ENCODE measurements around the gene UBE2K.
"Not testable (repeated sequence)": the region's sequence is repeated elsewhere in the genome, so short reads cannot be mapped to it uniquely, and the experiment has no call there.

Gene UBE2K

DNA sequence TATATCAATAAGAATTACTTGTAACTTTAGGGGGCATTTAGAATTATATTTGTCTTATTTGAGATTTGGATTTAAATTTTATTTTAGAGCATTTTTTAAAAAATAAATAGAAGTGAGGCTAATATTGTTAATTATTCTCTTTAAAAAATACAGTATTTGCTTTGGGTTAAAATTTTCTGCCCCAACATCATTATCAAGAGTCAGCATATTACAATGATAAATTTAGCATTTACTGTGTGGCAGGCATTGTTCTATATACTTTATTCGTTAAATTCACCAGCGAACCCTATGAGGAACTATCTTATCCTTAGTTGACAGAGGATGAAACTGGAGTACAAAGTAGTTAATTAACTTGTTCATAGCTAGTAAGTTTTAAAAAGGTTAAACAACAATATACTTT lies 34.0 kb downstream of the UBE2K start:
- no peak for DNase-seq

DNA sequence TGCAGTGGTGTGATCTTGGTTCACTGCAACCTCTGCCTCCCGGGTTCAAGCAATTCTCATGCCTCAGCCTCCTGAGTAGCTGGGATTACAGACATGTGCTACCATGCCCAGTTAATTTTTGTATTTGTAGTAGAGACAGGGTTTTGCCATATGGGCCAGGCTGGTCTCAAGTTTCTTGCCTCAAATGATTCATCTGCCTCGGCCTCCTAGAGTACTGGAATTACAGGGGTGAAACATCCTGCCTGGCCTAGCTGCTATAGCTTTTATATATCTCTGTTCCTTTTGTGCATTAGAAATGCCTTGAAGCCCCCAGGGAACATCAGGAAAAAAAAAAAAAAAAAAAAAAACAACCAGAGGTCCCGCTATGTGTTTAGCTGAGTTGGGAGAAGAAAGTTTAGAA lies 34.8 kb downstream of the UBE2K start:
- no peak for DNase-seq

DNA sequence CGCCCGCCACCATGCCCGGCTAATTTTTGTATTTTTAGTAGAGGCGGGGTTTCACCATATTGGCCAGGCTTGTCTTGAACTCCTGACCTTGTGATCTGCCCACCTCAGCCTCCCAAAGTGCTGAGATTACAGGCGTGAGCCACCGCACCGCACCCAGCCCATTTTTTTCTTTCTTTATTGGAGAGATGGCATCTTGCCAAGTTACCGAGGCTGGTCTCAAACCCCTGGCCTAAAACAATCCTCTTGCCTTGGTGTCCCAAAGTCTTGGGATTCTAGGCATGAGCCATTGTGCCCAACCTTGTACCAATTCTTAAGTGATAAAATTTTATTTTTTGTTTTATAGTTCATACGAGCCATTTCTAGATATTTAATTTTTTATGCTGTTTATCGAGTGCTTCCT lies 41.7 kb downstream of the UBE2K start:
- not testable (repeated sequence) for DNase-seq

DNA sequence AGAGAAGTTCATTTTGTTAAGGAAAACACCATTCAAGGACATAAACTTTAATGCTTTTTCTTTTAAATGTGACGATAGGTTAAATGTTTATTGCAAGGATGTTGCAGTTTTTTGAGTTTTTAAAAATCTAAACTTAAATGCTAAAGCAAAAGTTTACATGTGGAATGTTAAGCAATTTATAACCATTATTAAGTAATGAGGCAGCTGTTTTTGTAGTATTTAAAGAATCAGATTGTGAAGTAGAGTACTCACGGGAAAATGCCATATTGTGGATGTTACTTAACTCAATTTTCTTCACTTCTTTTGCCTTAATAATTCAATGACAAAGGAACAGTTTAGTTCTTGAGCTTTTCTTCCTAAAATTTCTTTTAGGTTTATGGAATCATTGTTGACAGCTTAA lies 43.5 kb downstream of the UBE2K start:
- DNase-seq: no peak

DNA sequence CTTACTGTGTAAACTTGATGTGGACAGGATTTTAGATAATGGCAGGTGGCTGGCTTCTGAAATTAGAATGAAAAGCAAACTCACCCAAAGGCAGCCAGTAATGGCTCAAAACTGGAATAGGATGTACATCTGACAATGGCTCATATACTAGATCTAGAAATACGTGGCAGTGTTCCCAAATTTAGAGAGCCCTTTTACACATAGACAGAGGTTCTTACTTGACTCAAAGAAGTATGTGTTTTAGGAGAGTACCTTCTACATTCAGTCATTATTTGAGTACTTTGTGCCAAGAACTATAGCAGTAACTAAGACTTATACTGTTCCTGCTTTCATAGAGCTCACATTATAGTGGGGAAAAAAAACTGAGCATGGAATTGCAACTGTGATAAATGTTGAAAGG lies 48.0 kb downstream of the UBE2K start:
- no peak for DNase-seq

DNA sequence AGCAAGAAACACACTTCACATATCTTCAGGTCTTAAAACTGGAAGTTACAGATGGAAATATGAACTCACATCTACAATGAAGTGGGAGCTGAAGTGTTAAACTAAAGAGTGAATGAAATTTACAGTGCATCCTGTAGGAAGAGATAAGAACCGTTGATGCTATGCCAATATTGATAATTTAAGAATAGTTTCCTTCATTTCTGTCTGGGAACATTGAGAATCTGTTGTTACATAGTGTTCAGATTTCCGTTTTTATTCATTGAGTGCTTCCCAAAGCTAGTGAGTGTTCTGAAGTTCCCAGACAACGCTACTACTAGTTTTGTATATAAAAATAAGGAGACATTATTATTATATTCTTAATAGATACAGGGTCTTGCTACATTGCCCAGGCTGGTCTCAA lies 52.3 kb downstream of the UBE2K start:
- no peak for DNase-seq

DNA sequence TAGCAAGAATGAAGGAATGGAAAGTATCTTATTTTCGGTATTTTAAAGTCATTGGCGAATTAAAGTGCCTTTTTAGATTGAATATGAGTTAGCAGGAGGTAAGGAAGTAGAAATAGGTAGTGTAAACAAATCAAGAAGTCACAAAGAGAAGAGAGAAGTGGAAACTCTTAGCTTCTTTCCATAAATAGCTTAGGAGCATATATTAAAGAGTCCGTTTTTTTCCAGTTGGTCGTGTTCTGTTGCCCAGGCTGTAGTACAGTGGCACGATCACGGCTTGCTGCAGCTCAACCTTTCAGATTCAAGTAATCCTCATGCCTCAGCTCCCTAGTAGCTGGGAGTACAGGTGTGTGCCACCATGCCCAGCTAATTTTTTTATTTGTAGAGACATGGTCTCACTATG lies 56.4 kb downstream of the UBE2K start:
- no peak for DNase-seq

DNA sequence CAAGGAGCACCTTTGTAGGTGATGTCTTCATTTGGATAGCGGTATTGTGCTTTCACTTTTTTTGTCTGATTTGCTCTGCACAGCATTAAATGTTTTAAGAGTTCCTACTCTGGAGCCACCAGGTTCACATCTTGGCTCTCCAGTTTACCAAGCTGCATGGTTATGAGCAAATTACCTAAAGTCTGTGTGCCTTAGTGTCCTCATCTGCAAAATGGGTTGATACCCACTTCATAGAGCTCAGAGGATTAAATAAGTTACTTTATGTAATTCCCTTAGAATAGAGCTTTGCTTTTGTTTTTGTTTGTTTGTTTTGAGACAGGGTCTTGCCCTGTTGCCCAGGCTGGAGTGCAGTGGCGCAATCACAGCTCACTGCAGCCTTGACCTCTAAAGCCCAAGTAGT lies 58.2 kb downstream of the UBE2K start:
- DNase-seq: no peak

DNA sequence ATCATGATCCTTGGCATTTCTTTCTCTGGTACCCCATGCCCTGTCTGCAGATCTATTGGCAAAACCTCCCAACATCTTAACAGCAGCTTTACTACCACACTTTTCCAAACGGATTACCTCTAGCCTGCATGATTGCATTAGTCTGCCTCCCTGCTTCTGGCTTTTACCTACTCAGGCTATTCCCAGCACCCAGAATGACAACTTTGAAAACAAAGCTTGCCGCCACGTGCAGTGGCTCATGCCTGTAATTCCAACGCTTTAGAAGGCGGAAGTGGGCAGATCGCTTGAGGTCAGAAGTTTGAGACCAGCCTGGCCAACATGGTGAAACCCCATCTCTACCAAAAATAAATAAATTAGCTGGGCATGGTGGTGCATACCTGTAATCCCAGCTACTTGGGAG lies 60.2 kb downstream of the UBE2K start:
- DNase-seq: no peak

DNA sequence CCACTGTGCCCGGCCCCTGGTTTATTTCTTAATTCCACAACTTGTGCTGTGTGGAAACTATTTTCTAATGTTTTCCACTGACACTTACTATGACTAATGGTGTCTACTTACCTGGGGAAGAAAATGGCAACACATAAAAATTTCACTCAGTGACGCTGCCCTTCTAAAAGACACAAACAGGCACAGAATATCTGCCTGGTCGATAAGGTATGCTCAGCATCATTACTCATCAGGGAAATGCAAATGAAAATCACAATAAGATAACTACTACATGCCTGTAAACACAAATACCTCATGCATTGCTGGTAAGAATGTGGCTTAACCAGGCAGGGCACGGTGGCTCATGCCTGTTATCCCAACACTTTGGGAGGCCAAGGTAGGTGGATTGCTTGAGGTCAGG lies 61.6 kb downstream of the UBE2K start:
- DNase-seq: no peak

DNA sequence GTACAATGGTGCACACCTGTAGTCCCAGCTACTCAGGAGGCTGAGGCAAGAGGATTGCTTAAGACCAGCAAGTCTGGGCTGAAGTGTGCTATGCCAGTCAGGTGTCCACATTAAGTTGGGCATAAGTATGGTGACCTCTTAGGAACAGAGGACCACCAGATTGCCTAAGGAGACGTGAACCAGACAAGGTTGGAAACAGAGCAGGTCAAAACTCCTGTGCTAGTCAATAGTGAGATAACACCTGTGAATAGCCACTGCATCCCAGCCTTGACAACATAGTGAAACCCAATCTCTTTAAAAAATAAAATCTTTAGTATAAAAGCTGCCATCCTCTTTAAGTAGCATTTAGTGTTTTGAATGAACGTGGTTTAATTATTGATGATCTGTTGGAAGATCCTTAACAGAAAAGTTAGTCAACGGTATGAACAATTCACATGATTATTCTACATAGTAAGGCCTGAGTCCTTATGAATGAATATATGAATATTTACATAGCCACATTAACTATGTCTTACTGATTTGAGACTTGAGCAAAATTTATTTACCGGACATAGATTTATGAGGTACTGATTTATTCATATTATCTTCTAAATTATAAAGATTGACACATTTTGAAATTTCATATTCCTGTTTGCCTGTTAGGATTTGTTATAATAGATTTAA lies 63.2 kb downstream of the UBE2K start:
- no peak for DNase-seq

DNA sequence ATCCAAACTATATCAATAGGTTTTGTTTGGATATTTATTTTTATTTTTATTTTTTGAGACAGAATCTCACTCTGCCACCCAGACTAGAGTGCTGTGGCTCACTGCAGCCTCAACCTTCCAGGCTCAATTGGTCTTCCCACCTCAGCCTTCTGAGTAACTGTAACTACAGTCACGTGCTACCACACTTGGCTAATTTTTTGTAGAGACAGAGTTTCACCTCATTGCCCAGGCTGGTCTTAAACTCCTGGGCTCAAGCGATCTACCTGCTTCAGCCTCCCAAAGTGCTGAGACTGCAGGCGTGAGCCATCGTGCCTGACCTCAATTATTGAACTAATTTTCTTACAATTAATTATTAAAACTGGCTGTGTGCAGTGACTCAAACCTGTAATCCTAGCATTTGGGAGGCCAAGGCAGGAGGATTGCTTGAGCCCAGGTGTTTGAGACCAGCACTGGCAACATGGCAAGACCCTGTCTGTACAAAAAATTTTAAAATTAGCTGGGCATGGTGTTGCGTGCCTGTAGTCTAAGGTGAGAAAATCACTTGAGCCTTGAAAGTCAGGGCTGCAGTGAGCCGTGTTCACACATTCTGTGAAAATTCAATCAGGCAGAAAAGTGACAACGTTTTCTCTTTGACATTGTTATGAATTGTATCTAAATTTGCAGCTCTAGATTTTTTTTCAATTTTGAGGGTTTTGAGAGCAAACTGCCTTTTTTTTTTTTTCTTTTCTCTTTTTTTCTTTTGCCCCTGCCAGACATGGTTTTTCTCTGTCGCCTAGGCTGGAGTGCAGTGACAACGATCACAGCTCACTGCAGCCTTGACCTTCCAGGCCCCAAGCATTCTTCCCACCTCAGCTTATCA lies 66.0 kb downstream of the UBE2K start:
- DNase-seq: no peak

DNA sequence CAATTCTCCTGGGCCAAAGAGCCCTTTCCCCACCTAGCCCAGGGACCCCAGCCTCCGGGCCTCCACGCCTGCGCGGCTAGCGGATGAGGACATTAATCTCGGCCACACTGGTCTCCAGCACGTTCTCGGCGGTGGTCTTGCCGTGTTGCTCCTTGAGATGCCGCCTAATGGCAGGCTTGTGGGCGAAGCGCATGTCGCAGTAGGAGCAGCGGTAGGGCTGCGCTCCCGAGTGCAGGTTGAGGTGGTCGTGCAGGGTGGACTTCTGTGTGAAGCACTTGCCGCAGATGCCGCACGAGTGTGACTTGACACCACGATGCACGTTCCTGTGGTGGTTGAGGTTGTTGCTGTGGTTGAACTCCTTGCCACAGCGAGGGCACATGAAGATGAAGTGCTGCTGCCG lies 72.1 kb downstream of the UBE2K start:
- DNase-seq: no peak

DNA sequence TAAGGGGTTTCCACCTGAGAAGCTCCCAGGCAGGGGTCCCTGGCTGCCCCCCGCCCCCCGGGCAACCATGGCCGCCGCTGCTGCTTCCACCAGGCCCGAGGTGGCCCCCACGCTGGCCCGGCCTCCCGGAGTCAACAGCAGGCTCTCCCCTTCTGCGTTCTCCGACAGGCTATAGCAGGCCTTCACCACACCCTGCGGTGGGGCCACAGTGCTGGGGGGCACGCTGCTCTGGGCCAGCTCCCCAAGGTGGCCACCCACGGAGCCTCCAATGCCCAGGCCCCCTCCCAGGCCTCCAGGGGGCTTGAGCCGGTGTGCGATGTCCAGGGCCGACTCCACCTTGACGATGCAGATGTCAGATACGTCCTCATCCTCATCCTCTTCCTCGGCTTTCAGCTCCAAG lies 72.5 kb downstream of the UBE2K start:
- no peak for DNase-seq

DNA sequence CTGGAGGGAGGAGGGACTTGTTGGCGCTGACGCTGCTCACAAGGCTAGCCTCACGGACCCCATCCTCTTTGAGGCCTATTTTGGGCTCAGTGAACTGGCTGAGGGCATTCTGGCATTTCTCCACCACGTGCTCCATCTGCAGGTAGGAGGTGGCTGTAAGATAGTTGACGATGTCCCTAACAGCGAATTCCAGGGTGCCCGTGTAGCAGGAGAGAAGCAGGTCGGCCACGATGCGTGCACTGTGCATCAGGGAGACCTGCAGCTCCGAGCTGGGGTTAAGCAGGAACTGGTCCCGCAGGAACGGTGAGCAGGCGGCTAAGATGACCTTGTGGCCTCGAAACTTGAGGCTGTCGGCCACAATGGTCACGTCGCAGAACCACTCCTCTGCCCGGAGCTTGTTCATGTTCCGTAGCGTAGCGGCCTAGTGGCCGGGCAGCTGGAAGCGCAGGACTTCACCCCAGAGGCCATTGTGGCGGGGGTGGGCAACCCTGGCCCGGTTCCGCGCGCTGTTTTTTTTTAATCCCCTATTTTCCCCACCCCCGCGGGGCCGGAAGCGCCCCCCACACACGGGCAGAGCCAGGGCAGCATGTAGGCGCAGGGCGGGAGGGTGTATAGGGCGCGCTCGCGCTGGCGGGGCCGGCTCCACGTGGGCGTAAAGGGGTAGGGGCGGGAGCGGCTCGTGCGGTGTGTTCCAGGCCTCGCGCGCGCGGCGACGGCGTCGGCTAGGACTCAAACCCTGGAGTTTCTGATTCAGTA lies 73.2 kb downstream of the UBE2K start:
- DNase-seq: no peak

DNA sequence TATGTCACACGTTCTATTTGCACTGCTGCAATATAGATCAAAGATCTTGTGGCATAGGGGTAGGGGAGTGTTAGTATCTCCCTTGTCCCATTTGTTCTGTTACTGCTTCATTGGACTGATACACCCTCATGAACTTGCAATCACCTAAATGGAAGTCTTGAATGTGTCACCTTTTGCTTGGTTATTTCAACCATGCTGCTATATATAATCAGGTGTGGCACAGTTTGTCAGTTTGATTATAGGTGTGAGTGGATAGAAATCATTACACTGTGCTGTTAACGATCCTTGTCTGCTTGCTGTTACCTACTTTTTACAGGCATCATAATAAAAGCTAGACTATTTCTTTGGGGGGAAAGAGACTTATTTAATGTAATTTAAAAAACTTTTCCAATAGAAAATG lies 84.1 kb downstream of the UBE2K start:
- not testable (repeated sequence) for DNase-seq

DNA sequence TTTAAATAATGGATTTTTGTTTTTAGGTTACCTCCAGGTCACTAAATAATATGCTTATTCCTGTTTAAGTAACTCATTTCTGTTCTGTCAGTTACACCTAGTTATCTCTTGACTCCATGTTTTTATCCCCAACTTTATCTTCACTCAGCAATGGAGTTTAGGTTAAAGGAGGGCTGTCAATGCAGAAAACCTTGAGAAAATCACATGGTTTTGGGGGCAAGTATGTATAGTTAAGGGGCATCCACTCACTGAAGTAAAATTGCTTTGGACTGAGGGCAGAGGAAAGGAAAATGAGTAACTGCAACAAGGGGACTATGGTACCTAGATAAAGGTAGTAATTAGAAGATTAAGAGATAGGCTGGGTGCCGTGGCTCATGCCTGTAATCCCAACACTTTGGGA lies 87.1 kb downstream of the UBE2K start:
- DNase-seq: no peak

DNA sequence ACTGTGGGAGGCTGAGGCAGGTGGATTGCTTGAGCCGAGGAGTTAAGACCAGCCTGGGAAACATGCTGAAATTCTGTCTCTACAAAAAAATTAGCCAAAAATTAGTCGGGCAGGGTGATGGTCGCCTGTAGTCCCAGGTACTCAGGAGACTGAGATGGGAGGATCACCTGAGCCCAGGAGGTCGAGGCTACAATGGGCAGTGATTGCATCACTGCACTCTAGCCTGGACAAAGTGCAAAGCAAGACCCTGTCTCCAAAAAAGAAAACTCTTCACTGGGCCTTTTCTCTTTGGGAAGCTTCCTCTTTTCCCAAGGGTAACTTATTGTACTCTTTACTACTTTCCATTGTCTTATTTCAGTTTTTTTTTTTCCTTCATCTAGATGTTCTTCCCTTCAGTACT lies 88.9 kb downstream of the UBE2K start:
- no peak for DNase-seq

DNA sequence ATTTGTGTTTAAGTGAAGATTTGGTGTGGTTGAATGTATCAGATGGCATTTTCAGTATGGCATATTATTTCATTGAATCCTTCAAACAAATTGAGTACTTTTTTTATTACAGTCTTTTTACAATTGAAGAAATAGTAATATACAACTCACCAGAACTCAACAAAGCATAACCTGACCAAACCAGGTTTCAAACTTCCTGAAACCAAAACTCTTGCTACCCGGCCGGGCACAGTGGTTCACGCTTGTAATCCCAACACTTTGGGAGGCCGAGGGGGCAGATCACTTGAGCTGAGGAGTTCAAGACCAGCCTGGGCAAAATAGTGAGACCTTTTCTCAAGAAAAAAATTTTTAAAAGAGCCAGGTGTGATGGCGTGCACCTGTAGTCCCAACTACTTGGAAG lies 94.2 kb downstream of the UBE2K start:
- DNase-seq: no peak

DNA sequence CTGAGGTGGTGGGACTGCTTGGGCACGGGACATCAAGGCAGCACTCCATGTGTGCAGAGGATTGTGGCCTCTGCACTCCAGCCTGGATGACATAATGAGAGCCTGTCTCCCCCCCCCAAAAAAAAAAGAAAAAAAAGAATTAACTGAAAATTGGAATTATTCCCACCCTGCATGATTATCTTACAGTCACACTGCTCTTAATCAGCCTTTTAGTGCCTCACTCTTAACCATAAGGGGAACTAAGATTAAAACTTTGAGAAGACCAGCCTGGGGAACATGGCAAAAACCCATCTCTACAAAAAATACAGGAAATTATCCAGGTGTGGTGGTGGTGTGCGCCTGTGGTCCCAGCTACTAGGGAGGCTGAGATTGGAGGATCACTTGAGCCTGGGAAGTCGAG lies 94.6 kb downstream of the UBE2K start:
- no peak for DNase-seq

DNA sequence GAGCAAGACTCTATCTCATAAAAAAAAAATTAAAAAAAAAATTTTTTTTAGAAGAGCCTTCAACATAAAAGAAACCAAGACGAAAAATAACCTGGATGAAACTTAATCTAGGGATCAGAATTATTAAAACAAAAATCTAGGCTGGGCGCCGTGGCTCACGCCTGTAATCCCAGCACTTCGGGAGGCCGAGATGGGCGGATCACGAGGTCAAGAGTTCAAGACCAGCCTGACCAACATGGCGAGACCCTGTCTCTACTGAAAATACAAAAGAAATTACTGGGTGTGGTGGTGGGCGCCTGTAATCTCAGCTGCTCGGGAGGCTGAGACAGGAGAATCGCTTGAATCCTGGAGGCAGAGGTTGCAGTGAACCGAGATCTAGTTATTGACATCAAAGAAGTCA lies 95.0 kb downstream of the UBE2K start:
- not testable (repeated sequence) for DNase-seq

DNA sequence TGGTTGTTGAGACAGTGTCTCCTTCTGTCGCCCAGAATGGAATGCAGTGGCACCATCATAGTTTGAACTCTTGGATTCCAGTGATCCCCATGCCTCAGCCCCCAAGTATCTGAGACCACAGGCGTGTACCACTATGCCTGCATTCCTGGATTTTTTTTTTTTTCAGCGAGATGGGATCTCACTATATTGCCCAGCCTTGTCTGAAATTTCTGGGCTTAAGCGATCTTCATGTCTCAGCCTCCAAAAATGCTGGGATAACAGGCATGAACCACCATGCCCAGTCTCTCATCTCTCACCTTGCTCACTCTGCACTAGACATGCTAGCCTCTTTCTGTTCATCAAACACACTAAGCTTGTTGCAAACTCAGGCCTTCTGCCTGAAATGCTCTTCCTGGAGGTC lies 104.1 kb downstream of the UBE2K start:
- DNase-seq: no peak

DNA sequence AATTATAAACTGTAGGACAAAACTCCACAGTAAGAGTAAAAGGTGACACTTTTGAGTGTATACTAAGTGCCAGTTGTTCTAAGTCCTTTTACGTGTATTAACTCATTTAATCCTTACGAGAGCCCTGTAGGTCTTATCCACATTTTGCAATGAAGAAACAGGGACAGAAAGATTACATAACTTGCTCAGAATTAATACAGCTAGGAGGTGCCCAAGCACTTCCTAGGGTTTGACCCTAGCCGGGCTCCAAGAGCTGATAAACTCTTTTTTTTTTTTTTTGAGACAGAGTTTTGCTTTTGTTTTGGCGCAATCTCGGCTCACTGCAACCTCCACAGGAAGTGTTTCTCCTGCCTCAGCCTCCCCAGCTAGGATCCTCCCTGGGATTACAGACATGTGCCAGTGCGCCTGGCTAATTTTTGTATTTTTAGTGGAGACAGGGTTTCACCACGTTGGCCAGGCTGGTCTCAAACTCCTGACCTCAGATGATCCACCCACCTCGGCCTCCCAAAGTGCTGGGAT lies 110.4 kb downstream of the UBE2K start:
- DNase-seq: no peak

DNA sequence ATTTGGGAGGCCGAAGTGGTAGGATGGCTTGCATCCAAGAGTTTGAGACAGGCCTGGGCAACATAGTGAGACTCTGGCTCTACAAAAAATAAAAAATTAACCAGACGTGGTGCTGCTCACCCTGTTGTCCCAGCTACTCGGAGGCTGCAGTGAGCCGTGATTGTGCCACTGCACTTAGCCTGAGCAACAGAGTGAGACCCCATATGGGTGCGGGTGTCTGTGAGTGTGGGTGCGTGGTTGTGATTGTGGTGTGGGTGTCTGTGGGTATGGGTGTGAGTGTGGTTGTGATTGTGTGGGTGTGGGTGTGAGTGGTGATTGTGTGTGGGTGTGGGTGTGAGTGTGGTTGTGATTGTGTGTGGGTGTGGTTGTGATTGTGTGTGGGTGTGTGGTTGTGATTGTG lies 114.6 kb downstream of the UBE2K start:
- no peak for DNase-seq
